ENCODE results near the gene CALHM3.

The CALHM3 gene

DNA sequence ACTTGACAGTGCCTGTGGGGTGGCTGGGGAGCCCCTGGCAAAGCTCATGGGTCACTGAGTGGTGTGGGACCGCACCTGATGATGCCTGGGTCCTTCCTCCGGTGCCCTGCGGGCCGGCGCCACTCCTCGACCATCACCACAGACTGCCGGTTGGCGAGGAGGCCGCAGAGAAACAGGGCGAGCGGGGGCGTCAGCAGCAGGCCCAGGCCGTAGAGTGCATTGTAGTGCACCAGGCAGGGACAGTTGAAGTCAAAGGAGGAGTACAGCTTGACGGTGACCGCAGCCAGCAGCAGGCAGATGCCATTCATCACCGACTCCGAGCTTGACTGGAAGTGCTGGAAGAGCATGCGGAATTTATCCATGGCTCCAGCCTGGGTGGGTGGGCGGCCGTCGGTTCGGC is 369 bp downstream of the CALHM3 start:
- no peak overlapping the region for H3K9ac ChIP-seq (ENCODE audit: low read depth, low read length)
- H3K4me3 ChIP-seq (ENCODE audit: low read depth in 1 of 2, low read length in 2 of 2) = no peak overlapping the region
- H2AFZ ChIP-seq (ENCODE audit: low read depth, low read length) = no peak overlapping the region
- no peaks in the 10 kb centered on the region for H4K20me1 ChIP-seq (ENCODE audit: insufficient read depth, low read length)
- ATAC-seq (ENCODE audit: insufficient read depth, low read depth) (no peak), DNase-seq (no peak)
- H3K9me3 ChIP-seq (ENCODE audit: insufficient read depth, low read length, severe bottlenecking) = no peaks in the 10 kb centered on the region
- no peak overlapping the region for H3K27ac ChIP-seq (ENCODE audit: low read length)
- TF ChIP-seq, protein P1, sequence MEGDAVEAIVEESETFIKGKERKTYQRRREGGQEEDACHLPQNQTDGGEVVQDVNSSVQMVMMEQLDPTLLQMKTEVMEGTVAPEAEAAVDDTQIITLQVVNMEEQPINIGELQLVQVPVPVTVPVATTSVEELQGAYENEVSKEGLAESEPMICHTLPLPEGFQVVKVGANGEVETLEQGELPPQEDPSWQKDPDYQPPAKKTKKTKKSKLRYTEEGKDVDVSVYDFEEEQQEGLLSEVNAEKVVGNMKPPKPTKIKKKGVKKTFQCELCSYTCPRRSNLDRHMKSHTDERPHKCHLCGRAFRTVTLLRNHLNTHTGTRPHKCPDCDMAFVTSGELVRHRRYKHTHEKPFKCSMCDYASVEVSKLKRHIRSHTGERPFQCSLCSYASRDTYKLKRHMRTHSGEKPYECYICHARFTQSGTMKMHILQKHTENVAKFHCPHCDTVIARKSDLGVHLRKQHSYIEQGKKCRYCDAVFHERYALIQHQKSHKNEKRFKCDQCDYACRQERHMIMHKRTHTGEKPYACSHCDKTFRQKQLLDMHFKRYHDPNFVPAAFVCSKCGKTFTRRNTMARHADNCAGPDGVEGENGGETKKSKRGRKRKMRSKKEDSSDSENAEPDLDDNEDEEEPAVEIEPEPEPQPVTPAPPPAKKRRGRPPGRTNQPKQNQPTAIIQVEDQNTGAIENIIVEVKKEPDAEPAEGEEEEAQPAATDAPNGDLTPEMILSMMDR (IDR thresholded peaks at IDR 0.05; ENCODE audit: borderline replicate concordance, extremely low read depth, low read length, poor library complexity, severe bottlenecking) = no peak
- TF ChIP-seq EZH2 (IDR thresholded peaks at IDR 0.05; ENCODE audit: borderline replicate concordance, low read depth, low read length, severe bottlenecking) = no peak
- H3K79me2 ChIP-seq (ENCODE audit: insufficient read depth, low read length) = no peaks in the 10 kb centered on the region
- H3K27me3 ChIP-seq (ENCODE audit: insufficient read depth, low read length, poor library complexity) = no peaks in the 10 kb centered on the region
- H3K4me2 ChIP-seq (ENCODE audit: insufficient read depth, low read length) = no peak overlapping the region
- H3K36me3 ChIP-seq (ENCODE audit: insufficient read depth, low read length) = no peaks in the 10 kb centered on the region
- H3K4me1 ChIP-seq (ENCODE audit: insufficient read depth, low read length) = no peaks in the 10 kb centered on the region

DNA sequence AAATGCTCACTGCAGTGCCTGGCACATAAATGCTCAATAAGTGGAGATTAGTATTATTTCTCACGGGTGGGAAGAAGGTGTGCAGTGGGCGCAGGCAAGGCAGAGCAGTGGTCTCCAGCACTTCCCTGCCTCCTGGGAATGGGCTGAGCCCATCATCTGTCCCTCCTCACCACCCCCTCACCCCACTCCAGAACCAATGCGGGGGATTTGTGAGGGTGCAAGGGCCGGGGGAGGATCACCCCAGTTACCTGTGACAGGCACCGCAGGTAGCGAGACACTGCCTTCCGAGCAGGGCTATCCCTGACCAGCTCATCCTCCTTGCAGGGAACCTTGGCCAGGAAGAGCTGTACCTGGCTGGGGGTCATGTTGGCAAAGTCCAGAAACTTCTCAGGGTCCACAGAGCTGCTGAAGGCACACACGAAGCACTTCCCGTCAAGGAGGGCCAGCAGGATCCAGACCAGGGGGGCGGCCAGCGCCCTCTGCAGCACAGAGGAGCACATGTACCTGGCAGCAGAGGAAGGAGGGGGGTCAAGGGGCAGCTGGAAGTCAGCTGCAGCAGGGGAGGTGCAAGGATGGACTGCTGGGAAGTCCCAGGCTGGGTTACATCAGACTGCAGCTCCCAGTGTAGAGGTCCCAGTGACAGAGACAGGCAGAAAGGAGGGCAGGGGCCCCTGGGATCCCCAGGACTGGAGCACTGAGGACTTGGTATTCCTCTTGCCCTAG is 2.8 kb downstream of the CALHM3 start:
- ATAC-seq (ENCODE audit: insufficient read depth, low read depth) (no peak), DNase-seq (no peak)
- Histone ChIP-seq H3K9ac (ENCODE audit: low read depth, low read length) (no peak overlapping the region), H2AFZ (ENCODE audit: low read depth, low read length) (no peak overlapping the region), H3K27ac (ENCODE audit: low read length) (no peak overlapping the region), H3K79me2 (ENCODE audit: insufficient read depth, low read length) (no peaks in the 10 kb centered on the region), H3K9me3 (ENCODE audit: insufficient read depth, low read length, severe bottlenecking) (no peaks in the 10 kb centered on the region), H3K4me3 (ENCODE audit: low read depth in 1 of 2, low read length in 2 of 2) (no peak overlapping the region), H4K20me1 (ENCODE audit: insufficient read depth, low read length) (no peaks in the 10 kb centered on the region), H3K36me3 (ENCODE audit: insufficient read depth, low read length) (no peaks in the 10 kb centered on the region), H3K4me2 (ENCODE audit: insufficient read depth, low read length) (no peak overlapping the region), H3K27me3 (ENCODE audit: insufficient read depth, low read length, poor library complexity) (no peaks in the 10 kb centered on the region), H3K4me1 (ENCODE audit: insufficient read depth, low read length) (peaks cover 13% of the 10 kb centered on the region)
- TF ChIP-seq, protein P1 (IDR thresholded peaks at IDR 0.05; ENCODE audit: borderline replicate concordance, extremely low read depth, low read length, poor library complexity, severe bottlenecking) = peak; percentile 34
- no peak for TF ChIP-seq EZH2 (IDR thresholded peaks at IDR 0.05; ENCODE audit: borderline replicate concordance, low read depth, low read length, severe bottlenecking)

- DNase-seq = no peak
- Histone ChIP-seq H3K9me3 (ENCODE audit: insufficient read depth, low read length, severe bottlenecking) (no peaks in the 10 kb centered on the region), H3K27ac (ENCODE audit: low read length) (no peak overlapping the region), H3K27me3 (ENCODE audit: insufficient read depth, low read length, poor library complexity) (no peaks in the 10 kb centered on the region), H3K4me3 (ENCODE audit: low read depth in 1 of 2, low read length in 2 of 2) (no peak overlapping the region), H3K79me2 (ENCODE audit: insufficient read depth, low read length) (no peaks in the 10 kb centered on the region), H2AFZ (ENCODE audit: low read depth, low read length) (no peak overlapping the region), H3K4me2 (ENCODE audit: insufficient read depth, low read length) (no peak overlapping the region), H3K36me3 (ENCODE audit: insufficient read depth, low read length) (no peaks in the 10 kb centered on the region), H4K20me1 (ENCODE audit: insufficient read depth, low read length) (no peaks in the 10 kb centered on the region), H3K9ac (ENCODE audit: low read depth, low read length) (no peak overlapping the region), H3K4me1 (ENCODE audit: insufficient read depth, low read length) (peaks cover 20% of the 10 kb centered on the region)
- ATAC-seq (ENCODE audit: insufficient read depth, low read depth) = no peak
- TF ChIP-seq, protein P1 (IDR thresholded peaks at IDR 0.05; ENCODE audit: borderline replicate concordance, extremely low read depth, low read length, poor library complexity, severe bottlenecking) = no peak
- no peak for TF ChIP-seq EZH2 (IDR thresholded peaks at IDR 0.05; ENCODE audit: borderline replicate concordance, low read depth, low read length, severe bottlenecking)
Observed at GRCh38 chr10:103475437-103475836, 3.6 kb downstream of the CALHM3 start.

Data from DND-41 (cell line).